Pancreas (tissue), 10 donors: ENCODE results near the gene CACNG3. TPM values are rescaled to one million over a fixed set of nuclear protein-coding genes. Genes with fewer than 3 reads are reported as not detected.

ENCODE experiments used
- ATAC-seq, 4 donors: fragments of 200-7000 bp; cut with Tn5 transposase; one replicate each; pipeline versions ENCODE4 v1.8.0 to v1.9.1; 2020; ENCODE audit warnings: mild to moderate bottlenecking in 4 of 4, moderate library complexity in 4 of 4
- DNase-seq, 6 donors: peaks; one replicate each; pipeline ENCODE4 v3.0.0-alpha.2; 2020
- FAIRE-seq: peaks from 2 replicates; lab custom pipeline; 2012; peaks lifted over from hg19 to GRCh38; lab: Jason Lieb, UNC
- H3K27ac ChIP-seq, 4 donors: fragments of 200-600 bp; sonication (generic); 1 replicate in 3 of 4; 2 replicates in 1 of 4; pipeline versions ENCODE4 v1.5.0 to v1.8.0; 2020
- H3K27me3 ChIP-seq, 4 donors: fragments of 200-600 bp; one replicate each; pipeline ENCODE4 v1.8.0; 2021
- H3K36me3 ChIP-seq, 3 donors: fragments of 200-600 bp; sonication (generic) in 1 of 3; one replicate each; pipeline versions ENCODE4 v1.5.0 to v1.8.0; 2020 to 2021
- H3K4me1 ChIP-seq, 3 donors: fragments of 200-600 bp; one replicate each; pipeline ENCODE4 v1.8.0; 2021
- H3K4me3 ChIP-seq, 4 donors: fragments of 200-600 bp; sonication (generic) in 2 of 4; one replicate each; pipeline versions ENCODE4 v1.5.0 to v1.8.0; 2020 to 2021
- H3K9me3 ChIP-seq, 4 donors: fragments of 200-600 bp; one replicate each; pipeline ENCODE4 v1.8.0; 2021
- WGBS, 2 donors: extraction: QIAGEN DNeasy Blood & Tissue Kit; methylation state at CpG; one replicate each; pipeline ENCODE4 v1.1.7; 2013; 5-methylcytosine and 5-hydroxymethylcytosine counted together
- intact Hi-C, 3 donors: fragments of 100-400 bp; cut with DNase I; formaldehyde crosslinking; loops; one replicate each; pipeline versions ENCODE4 v1.11.1 to v1.14.2; 2022
- polyA plus RNA-seq, 2 donors: library from polyadenylated mRNA; stranded (reverse); fragments of 200-250 nt; gene quantifications; one replicate each; pipeline ENCODE4 v1.2.3, GENCODE V29; 2013
- total RNA-seq, 6 donors: library from RNA; stranded (reverse); fragmentation: NEBNext Ultra II Directional in 4 of 6; extraction: Animal tissue kit (Norgen Biotek cat#: 25700) in 4 of 6; gene quantifications; one replicate each; pipeline versions ENCODE4 v1.2.1 to v1.2.4, GENCODE V29; 2021 to 2023
- TF ChIP-seq, protein P1 (sequence below), 4 donors: fragments of 200-600 bp; sonication (generic) in 3 of 4; IDR thresholded peaks; one replicate each; pipeline versions ENCODE4 v1.5.0 to v1.8.0; 2021; ENCODE audit warnings: antibody characterized with exemption in 4 of 4
- donor health status: healthy with polysubstance abuse.
- donor health status: DM: no; HTN: no; CAD: no; lungs with moderate emphysema.
- donor health status: DM: no; HTN: no; CAD: no.
- donor health status: control.
- donor health status: control.
- donor health status: Bipolar disorder and iron deficiency.
- donor health status: DM: yes; HTN: yes; CAD: no.
- donor health status: DM: no; HTN: no; CAD: no.
- donor health status: DM: no; HTN: no; CAD: no.
- donor health status: DM: yes; HTN: yes; CAD: no.

Gene CACNG3
- not detected for total RNA-seq
- not detected for polyA plus RNA-seq

DNA sequence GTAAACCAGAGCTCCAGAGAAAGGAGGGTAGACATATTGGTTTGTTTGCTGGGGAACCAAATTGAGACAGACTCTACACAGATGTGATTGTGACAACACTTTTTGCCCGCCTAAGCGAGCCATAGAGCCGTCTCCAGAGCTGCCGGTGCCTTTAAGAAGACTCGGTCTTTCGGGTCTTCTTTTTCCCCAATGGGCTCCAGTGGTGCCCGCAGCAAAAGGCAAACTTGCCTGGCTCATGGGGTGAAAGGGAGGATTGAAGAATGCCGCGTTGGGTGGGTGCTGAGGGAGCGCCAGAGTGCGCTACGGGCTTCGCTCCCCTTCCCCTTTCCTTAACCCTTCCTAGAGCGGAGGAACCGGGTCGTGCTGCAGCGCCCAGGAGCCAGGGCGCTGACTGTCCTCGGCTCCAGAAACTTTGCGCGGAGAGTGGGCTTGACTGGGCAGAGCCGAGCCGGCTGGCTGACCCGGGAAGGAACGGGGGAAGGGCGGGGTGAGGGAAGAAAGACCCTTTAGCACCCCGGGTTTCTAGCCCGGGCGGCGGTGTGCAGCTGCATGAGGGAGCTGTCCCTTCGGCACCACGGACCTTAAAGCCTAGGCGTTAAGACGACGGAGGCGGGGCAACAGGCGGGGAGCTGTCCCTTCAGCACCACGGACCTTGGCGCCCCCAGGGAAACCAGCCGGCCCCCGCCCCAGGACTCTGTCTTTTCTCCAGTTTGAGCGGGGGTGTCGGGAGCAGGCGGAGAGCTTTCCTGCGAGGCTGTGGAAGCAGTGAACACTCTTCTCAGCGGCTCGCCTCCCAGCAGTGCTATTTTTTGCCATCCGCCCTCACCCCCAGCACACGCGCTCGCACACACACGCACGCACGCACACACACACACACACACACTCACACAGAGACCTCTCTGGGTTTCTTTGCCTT lies at the start of gene CACNG3:
TSS of gene CACNG3 (plus strand) at position 880 of the 916 bp plus-strand sequence. CDS start 420 bp downstream, outside the sequence.
- Histone ChIP-seq H3K4me1 (no peaks in the 10 kb centered on the region), H3K27me3 (peaks cover 0 to 26% (median 3%) of the 10 kb centered on the region in 4 donors), H3K36me3 (no peaks in the 10 kb centered on the region), H3K4me3 (no peak within 1 kb of the TSS), H3K27ac (no peak within 1 kb of the TSS), H3K9me3 (no peaks in the 10 kb centered on the region)
- no peak for FAIRE-seq
- WGBS, 2 donors, result 2 to 3% methylated on average over 54 of the region's 54 CpGs
- ATAC-seq, result peak; percentile 51 to 85 (median 62)
- TF ChIP-seq, protein P1, sequence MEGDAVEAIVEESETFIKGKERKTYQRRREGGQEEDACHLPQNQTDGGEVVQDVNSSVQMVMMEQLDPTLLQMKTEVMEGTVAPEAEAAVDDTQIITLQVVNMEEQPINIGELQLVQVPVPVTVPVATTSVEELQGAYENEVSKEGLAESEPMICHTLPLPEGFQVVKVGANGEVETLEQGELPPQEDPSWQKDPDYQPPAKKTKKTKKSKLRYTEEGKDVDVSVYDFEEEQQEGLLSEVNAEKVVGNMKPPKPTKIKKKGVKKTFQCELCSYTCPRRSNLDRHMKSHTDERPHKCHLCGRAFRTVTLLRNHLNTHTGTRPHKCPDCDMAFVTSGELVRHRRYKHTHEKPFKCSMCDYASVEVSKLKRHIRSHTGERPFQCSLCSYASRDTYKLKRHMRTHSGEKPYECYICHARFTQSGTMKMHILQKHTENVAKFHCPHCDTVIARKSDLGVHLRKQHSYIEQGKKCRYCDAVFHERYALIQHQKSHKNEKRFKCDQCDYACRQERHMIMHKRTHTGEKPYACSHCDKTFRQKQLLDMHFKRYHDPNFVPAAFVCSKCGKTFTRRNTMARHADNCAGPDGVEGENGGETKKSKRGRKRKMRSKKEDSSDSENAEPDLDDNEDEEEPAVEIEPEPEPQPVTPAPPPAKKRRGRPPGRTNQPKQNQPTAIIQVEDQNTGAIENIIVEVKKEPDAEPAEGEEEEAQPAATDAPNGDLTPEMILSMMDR (IDR thresholded peaks at IDR 0.05), result no peak
- intact Hi-C loops, result loop anchor here in 2 of 3 donors (10.0 kb wide), 2 partner anchors 191 to 211 kb away; no protein-coding TSS in a partner anchor
- peak; percentile 10 to 68 (median 31) for DNase-seq

DNA sequence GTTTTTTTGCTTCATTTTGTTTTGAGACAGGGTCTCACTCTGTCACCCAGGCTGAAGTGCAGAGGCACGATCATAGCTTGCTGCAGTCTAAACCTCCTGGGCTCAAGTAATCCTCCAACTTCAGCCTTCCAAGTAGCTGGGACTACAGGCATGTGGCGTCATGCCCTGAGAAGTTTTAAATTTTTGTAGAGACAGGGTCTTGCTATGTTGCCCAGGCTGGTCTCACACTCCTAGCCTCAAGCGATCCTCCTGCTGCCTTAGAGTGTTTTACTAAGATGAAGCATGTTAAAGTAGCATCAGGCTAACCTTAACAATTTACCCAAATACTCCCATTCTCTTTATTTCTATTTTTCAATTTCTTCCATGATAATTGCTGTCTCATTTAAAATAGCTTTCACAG lies 49.2 kb upstream of the CACNG3 start:
- Histone ChIP-seq H3K27me3 (no peaks in the 10 kb centered on the region), H3K36me3 (no peaks in the 10 kb centered on the region), H3K4me3 (no peak overlapping the region), H3K9me3 (no peaks in the 10 kb centered on the region), H3K4me1 (no peaks in the 10 kb centered on the region), H3K27ac (no peak overlapping the region)
- TF ChIP-seq, protein P1 (IDR thresholded peaks at IDR 0.05), result no peak
- FAIRE-seq (no peak), DNase-seq (no peak), ATAC-seq (no peak)
- WGBS, 2 donors, result 55 to 56% methylated on average over 3 of the region's 3 CpGs
- intact Hi-C loops, result no loop called here

DNA sequence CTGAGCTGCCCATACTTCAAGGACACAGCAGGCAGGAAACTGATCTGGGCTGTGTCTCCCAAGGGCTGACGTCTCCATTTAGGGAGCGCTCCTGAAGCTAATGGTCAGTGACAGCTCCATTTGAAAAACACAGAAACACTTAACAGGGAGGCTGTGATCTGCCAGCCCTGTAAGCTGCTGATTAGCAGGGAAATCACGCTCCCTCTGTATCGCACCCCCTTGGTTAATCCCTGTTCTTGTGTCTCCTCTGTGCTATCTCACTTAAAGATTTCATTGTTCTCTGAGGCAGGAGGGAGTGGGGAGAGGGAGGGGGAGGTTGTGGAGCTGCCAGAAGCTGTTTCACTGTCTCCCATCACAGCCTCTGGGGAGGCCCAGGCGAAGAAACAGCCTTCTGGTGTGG lies 47.4 kb upstream of the CACNG3 start:
- H3K27me3 ChIP-seq, result no peaks in the 10 kb centered on the region
- no peaks in the 10 kb centered on the region for H3K9me3 ChIP-seq
- no peaks in the 10 kb centered on the region for H3K4me1 ChIP-seq
- intact Hi-C loops, result no loop called here
- TF ChIP-seq, protein P1 (IDR thresholded peaks at IDR 0.05), result no peak
- DNase-seq (no peak), FAIRE-seq (no peak), ATAC-seq (no peak)
- H3K27ac ChIP-seq, result no peak overlapping the region
- 16 to 30% methylated on average over 5 of the region's 5 CpGs for WGBS, 2 donors
- no peaks in the 10 kb centered on the region for H3K36me3 ChIP-seq
- H3K4me3 ChIP-seq, result no peak overlapping the region

DNA sequence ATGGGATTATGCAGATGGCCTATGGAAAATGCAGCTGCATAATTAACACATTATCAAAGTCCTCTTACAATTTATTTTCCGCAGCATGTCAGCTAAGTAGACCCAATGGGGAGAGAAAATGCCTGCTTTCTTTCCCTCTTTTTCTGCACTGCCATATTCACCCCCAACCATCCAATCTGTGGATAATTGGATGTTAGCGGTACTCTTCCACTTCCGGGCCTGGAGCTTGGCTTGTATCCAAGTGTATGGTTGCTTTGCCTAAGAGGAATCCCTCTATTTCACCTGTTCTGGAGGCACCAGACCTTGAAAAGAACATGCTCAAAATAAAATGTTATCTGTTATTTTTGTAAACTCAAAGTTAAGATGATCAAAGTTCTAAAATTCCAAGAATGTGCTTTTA lies 41.1 kb upstream of the CACNG3 start:
- H3K36me3 ChIP-seq, result no peaks in the 10 kb centered on the region
- TF ChIP-seq, protein P1 (IDR thresholded peaks at IDR 0.05), result no peak
- H3K27me3 ChIP-seq, result no peaks in the 10 kb centered on the region
- 77% methylated on average over 3 of the region's 3 CpGs for WGBS, 2 donors
- H3K4me1 ChIP-seq, result no peaks in the 10 kb centered on the region
- H3K4me3 ChIP-seq, result no peak overlapping the region
- FAIRE-seq (no peak), DNase-seq (no peak), ATAC-seq (no peak)
- H3K27ac ChIP-seq, result no peak overlapping the region
- intact Hi-C loops, result no loop called here
- no peaks in the 10 kb centered on the region for H3K9me3 ChIP-seq

DNA sequence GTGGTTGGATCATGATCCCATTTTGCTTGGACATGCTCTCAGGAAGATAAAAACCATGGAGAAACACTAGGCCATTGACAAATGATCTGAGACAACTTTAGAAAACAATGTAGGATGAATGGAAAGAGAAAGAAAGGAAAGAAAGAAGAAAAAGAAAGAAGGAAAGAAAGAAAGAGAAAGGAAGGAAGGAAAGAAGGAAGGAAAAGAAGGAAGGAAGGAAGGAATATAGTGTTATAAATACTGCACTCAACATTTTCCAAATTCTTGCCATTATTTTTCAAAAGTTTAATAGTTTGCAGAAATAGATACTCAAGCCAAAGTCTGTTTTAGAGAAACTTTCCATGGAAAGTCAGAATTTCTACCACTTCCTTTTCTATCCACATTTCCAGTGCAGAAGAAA lies 39.2 kb upstream of the CACNG3 start:
- Histone ChIP-seq H3K27ac (no peak overlapping the region), H3K4me1 (no peaks in the 10 kb centered on the region), H3K36me3 (no peaks in the 10 kb centered on the region), H3K4me3 (no peak overlapping the region), H3K9me3 (no peaks in the 10 kb centered on the region), H3K27me3 (no peaks in the 10 kb centered on the region)
- no peak for FAIRE-seq
- no peak for ATAC-seq
- intact Hi-C loops, result no loop called here
- TF ChIP-seq, protein P1 (IDR thresholded peaks at IDR 0.05), result no peak
- no peak for DNase-seq
